Activated naive CD8-positive, alpha-beta T cell (primary cell): ENCODE data around the gene CD82.

Experiments
- H3K27ac Mint-ChIP-seq: one replicate; pipeline ENCODE4 v1.8.0; 2021; ENCODE audit warnings: mixed read lengths
- H3K27me3 Mint-ChIP-seq: one replicate; pipeline ENCODE4 v1.8.0; 2021; ENCODE audit warnings: mixed read lengths
- H3K36me3 Mint-ChIP-seq: one replicate; pipeline ENCODE4 v1.8.0; 2021; ENCODE audit warnings: mixed read lengths
- H3K4me1 Mint-ChIP-seq: one replicate; pipeline ENCODE4 v1.8.0; 2021; ENCODE audit warnings: low read depth, mixed read lengths
- H3K4me3 Mint-ChIP-seq: one replicate; pipeline ENCODE4 v1.8.0; 2021; ENCODE audit warnings: mild to moderate bottlenecking, mixed read lengths
- H3K9me3 Mint-ChIP-seq: one replicate; pipeline ENCODE4 v1.8.0; 2021; ENCODE audit warnings: low read depth, mixed read lengths

CD82 gene

DNA sequence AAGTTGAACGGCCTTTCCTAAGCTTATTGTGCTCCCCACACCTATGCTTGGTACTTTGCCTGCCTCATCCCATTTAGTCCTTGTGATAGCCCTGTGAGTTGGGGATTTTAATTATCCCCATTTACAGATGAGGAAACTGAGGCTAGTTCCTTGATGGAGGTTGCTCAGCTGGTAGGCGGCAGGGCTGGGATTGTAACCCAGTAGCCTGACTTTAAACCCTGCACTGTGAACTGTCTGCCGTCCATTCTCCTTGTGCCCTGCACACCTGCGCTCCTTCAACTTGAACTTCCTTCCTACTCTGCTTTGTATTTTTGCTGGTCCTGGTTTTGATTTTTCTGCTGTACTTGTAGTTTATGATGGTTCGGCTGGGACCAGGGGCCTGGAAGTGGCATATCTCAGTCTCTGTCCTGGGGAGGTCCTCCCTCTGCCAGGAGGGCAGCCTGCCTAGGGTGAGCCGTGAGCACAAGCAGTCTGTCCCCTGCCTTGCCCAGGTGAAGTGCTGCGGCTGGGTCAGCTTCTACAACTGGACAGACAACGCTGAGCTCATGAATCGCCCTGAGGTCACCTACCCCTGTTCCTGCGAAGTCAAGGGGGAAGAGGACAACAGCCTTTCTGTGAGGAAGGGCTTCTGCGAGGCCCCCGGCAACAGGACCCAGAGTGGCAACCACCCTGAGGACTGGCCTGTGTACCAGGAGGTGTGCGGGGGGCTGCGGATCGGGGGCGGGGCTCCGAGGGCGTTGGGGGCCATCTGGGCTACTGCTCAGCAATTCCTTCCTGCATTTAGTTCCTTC is 52.4 kb downstream of the CD82 start:
- Mint-ChIP-seq H3K27me3 (no peaks in the 10 kb centered on the region), H3K27ac (no peak overlapping the region), H3K4me3 (no peak overlapping the region), H3K36me3 (peaks cover 2% of the 10 kb centered on the region), H3K9me3 (no peaks in the 10 kb centered on the region), H3K4me1 (peaks cover 43% of the 10 kb centered on the region)

DNA sequence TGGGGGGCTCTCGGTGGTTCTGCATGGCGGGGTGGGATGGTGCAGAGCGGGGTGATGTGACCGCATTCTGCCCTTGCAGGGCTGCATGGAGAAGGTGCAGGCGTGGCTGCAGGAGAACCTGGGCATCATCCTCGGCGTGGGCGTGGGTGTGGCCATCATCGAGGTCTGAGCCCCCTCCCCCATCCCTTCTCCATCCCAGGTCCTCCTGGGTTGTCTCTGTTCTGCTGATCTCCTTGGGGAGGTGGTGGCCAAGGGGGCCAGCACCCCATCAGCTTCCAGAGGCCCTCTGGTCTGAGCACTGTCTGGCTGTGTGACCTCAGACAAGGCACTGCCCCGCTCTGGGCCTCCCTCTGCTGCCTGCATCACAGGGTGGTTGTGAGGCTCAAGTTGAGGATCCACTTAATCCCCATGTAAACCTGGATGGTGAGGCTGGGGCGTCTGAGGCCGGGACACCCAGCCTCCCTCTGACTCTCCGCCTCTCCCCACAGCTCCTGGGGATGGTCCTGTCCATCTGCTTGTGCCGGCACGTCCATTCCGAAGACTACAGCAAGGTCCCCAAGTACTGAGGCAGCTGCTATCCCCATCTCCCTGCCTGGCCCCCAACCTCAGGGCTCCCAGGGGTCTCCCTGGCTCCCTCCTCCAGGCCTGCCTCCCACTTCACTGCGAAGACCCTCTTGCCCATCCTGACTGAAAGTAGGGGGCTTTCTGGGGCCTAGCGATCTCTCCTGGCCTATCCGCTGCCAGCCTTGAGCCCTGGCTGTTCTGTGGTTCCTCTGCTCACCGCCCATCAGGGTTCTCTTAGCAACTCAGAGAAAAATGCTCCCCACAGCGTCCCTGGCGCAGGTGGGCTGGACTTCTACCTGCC is 53.3 kb downstream of the CD82 start:
- Mint-ChIP-seq H3K27ac (no peak overlapping the region), H3K4me1 (peaks cover 46% of the 10 kb centered on the region), H3K4me3 (no peak overlapping the region), H3K27me3 (no peaks in the 10 kb centered on the region), H3K36me3 (peaks cover 2% of the 10 kb centered on the region), H3K9me3 (no peaks in the 10 kb centered on the region)

DNA sequence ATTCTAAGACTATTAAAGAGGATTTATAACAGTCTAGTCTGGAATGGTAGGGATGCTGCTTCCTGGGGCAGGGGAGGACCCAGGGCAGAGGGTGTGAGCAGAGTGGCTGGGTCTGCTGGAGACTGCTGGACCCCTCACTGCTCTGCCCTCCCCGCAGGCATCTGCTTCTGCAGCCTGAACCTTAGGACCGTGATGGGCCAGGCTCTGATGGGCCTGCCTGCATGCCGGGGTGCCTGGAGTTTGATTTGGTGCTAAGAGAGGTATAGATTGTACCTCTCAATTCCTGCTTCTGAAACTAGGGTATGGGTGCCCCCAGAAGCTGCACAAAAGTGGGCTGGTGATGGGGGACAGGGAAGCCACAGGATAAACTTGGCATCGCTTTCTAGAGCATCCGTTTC is 54.9 kb downstream of the CD82 start:
- Mint-ChIP-seq H3K36me3 (no peaks in the 10 kb centered on the region), H3K4me1 (peaks cover 38% of the 10 kb centered on the region), H3K27ac (no peak overlapping the region), H3K4me3 (no peak overlapping the region), H3K27me3 (no peaks in the 10 kb centered on the region), H3K9me3 (no peaks in the 10 kb centered on the region)

DNA sequence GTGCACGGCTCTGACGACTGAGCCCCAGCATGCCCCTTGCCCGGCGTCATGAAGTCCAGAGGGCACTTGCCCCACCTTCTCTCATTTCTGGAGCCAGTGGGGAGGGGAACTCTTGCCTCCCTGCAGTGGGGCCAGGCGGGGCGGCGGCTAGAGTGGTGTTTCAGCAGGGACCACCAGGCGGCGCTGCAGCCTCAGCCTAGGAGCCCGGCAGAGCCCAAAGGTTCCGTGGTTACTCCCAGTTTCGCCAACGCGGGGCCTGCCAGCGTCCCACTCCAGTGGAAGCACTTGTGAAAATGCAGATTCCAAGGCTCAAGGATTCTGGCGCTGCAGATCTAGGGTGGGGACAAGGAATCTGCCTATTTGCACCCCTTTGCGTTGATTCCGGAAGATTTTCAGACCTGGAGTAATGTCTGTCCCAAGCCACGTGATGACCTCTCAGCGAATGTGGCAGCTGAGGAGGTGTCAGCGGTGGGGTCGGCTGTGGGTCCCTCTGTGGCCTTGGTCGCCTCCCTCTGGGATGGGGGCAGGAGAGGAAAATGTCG is 55.7 kb downstream of the CD82 start:
- Mint-ChIP-seq H3K27me3 (no peaks in the 10 kb centered on the region), H3K4me1 (peaks cover 31% of the 10 kb centered on the region), H3K27ac (no peak overlapping the region), H3K9me3 (no peaks in the 10 kb centered on the region), H3K4me3 (no peak overlapping the region), H3K36me3 (no peaks in the 10 kb centered on the region)

DNA sequence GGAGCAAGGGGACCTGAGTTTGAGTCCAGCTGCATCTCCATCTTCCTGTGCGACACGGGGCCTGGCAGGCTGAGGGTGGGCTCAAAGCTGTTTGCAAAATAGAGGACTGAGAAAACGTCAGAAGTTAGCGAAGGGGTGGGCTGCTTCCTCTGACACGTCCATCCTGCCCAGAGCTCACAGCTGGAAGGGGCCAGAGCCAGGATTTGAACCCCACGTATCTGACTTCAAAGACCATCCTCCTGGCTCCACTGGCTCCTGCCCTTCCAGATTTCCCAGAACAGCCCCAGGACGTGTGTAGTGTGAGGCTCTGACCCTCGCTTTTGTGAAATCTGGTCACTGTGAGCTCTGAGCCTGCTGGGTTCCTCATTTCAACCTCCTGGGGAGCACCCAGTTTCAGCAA is 56.3 kb downstream of the CD82 start:
- Mint-ChIP-seq H3K36me3 (peaks cover 3% of the 10 kb centered on the region), H3K9me3 (no peaks in the 10 kb centered on the region), H3K4me3 (no peak overlapping the region), H3K4me1 (peaks cover 30% of the 10 kb centered on the region), H3K27me3 (no peaks in the 10 kb centered on the region), H3K27ac (no peak overlapping the region)

DNA sequence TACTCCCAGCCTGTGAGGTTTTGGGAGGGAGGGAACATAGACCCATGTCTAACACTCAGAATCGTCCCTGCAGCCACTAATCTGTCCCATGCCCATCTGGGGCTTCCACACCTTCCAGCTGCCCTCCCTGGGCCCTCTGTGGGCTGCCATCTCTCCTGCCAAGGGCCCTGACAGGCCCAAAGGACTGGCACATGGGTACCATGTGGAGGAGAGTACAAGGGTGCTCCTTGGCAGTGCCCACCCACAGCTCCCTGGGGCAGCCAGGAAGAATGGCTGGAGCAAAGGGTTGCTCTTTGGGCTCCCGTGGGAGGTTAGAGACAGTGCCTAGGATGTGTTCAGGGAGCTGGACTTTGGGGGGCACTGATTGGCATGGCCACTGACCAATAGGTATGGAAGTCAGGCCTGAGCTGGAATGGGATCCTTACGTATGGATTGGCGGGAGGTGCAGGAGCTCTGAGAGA is 56.8 kb downstream of the CD82 start:
- H3K9me3 Mint-ChIP-seq: no peaks in the 10 kb centered on the region
- peaks cover 30% of the 10 kb centered on the region for H3K4me1 Mint-ChIP-seq
- peaks cover 3% of the 10 kb centered on the region for H3K36me3 Mint-ChIP-seq
- H3K27ac Mint-ChIP-seq: no peak overlapping the region
- no peak overlapping the region for H3K4me3 Mint-ChIP-seq
- no peaks in the 10 kb centered on the region for H3K27me3 Mint-ChIP-seq

DNA sequence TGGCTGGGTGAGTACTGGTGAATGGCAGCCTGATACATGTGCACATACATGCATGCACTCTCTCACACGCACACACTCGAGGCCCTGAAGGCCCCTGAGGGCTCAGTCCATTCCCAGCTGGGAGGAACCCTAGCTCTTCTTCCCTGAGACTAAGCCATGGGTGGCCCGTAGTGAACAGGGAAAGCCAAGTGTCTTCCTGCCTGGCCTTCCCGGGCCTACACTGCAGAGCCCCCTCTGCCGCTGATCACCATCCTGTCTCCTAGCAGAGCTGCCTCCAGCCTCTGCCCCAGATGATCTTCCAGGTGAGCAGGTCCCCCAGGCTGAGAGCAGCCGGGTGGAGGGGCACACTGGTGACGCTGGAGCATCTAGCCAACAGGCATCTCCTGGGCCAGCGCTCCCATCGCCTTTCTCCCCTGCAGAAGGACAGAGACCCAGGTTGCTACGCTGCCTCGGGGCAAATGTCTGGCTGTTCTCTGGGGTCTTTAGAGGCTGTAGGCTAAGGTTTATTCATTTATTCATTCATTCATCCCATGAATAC is 57.3 kb downstream of the CD82 start:
- Mint-ChIP-seq H3K4me3 (no peak overlapping the region), H3K27me3 (no peaks in the 10 kb centered on the region), H3K4me1 (peaks cover 30% of the 10 kb centered on the region), H3K36me3 (peaks cover 3% of the 10 kb centered on the region), H3K9me3 (no peaks in the 10 kb centered on the region), H3K27ac (peak overlapping the region; percentile 34)

DNA sequence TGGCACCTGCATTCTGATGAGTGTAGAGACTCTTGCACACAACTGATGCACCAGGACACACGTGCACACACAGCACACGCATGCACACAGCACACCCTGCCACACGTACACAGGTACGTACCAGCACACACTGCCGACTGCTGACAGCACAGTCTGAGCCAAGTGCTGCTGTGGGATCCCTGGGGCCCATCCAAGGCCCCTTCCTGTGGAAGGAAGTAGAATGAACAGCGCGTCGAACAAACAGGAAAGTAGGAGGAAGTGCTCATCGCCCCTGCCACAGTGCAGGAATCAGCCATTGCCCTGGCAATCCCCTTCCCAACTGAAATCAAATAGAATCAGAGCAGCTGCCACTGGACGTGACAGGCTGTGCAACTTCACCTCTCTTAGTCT is 57.9 kb downstream of the CD82 start:
- Mint-ChIP-seq H3K27me3 (no peaks in the 10 kb centered on the region), H3K36me3 (peaks cover 3% of the 10 kb centered on the region), H3K27ac (no peak overlapping the region), H3K4me3 (no peak overlapping the region), H3K4me1 (peaks cover 28% of the 10 kb centered on the region), H3K9me3 (no peaks in the 10 kb centered on the region)

DNA sequence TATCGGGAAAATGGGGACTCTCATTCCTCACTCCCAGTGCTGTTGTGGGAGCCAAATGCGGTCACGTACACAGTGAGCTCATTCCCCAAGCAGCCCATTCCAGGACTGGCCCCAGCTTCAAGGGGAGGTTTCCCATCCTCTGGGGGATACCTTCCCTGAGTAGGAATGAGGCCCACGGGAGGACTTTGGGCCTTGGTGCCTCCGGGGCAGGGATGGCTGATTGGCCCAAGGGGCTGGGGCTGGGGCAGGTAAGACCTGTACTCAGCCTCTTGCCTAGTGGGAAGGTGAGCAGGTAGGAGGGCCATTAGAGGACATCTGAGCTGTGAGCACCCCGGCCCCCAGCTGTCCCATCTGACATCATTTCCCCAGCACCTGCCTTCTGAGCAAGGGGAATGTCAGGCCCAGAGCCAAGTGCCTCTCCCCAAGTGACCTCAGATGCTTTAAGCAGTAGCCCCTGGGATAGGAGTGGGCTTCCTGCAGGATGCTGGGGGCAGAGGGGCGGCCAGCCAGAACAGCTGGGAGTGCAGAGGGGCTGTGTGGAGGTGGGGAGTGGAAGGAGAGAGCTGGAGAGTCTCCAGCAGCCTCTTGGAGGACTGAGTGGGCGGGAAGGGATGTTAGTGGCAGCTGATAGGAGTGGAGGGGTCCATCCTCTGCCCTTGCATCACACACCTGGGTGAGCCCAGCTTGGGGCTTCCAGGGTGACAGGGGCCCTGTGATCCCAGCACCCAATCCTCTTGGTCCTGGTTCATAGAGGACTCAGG is 58.4 kb downstream of the CD82 start:
- H3K36me3 Mint-ChIP-seq: peaks cover 3% of the 10 kb centered on the region

DNA sequence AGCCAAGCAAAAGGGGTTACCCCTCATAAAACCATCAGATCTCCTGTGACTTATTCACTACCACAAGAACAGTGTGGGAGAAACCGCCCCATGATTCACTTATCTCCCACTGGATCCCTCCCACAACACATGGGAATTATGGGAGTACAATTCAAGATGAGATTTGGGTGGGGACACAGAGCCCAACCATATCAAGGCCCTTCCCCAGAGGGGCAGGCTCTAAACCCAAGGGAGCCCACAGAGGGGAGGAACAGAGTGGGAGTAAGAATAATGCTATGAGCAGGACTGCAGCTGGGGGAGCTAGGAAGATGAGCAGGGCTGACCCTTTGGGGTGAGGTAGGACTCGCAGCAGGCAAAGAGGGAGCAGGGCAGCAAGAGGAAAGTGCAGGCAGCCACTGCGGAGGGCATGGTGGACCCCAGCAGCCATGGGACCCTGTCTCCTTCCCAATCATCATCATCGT is 59.3 kb downstream of the CD82 start:
- Mint-ChIP-seq H3K36me3 (peaks cover 3% of the 10 kb centered on the region), H3K27me3 (no peaks in the 10 kb centered on the region), H3K4me3 (no peak overlapping the region), H3K9me3 (no peaks in the 10 kb centered on the region), H3K4me1 (peaks cover 27% of the 10 kb centered on the region), H3K27ac (peak overlapping the region; percentile 84)

More for the DNA sequence above, 58.4 kb downstream of the CD82 start:
- peak overlapping the region; percentile 76 for H3K27ac Mint-ChIP-seq
- no peaks in the 10 kb centered on the region for H3K27me3 Mint-ChIP-seq
- H3K4me3 Mint-ChIP-seq: no peak overlapping the region
- H3K4me1 Mint-ChIP-seq: peaks cover 28% of the 10 kb centered on the region
- no peaks in the 10 kb centered on the region for H3K9me3 Mint-ChIP-seq

DNA sequence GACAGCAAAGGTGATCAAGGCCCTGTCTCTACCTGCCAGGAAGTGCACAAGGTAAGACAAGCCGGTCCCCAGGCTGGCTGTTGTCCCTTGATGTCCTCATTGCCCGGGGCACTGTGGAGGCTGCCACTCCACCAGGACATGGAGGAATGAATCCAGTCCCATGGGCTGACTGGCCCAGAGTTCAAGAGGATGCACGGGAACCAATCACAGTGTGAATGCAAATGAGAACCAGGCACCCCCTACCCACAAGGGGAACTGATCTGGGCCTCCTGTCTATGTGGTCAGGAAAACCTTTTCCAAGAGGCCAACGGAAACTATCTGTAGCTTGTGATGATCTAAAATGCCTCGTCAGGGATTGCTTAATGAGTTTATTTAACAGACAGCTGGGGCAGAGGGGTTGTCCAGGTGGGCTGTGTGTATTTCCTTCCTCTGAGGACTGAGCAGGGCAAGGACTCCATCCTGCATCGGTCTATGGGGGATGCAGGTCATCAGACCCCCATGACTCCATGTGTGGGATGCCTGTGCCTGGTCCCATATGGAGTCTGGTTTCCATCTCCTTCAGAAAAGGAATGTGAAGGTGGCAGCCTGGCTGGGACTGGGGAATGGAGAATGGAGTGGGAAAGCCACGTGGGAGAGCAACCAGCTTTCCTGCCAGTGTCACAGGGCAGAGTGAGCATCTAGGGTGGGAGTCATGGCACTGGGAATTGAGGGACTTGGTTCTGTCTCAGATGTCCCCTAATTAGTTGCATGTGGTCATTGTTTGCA is 60.5 kb downstream of the CD82 start:
- H3K36me3 Mint-ChIP-seq: peaks cover 3% of the 10 kb centered on the region
- no peaks in the 10 kb centered on the region for H3K27me3 Mint-ChIP-seq
- H3K27ac Mint-ChIP-seq: no peak overlapping the region
- H3K4me3 Mint-ChIP-seq: no peak overlapping the region
- H3K9me3 Mint-ChIP-seq: no peaks in the 10 kb centered on the region
- peaks cover 27% of the 10 kb centered on the region for H3K4me1 Mint-ChIP-seq

DNA sequence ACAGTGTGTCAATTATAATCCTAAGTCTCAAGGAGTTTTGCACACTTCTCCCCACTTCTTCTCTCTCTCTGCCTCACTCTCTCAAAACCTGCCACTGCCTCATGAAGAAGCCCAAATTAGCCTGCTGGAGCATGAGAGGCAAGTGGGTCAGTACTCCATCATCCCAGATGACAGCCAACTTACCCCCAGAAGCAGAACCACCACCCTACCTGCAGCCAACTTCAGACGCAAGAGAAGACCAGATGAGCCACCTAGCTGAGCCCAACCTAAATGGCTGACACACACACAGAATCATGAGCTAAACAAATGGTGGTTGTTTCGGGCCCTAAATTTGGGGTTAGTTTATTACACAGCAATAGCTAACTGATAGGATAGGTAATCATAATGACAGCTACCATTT is 61.2 kb downstream of the CD82 start:
- Mint-ChIP-seq H3K36me3 (peaks cover 3% of the 10 kb centered on the region), H3K4me3 (no peak overlapping the region), H3K9me3 (no peaks in the 10 kb centered on the region), H3K4me1 (peaks cover 25% of the 10 kb centered on the region), H3K27ac (no peak overlapping the region), H3K27me3 (no peaks in the 10 kb centered on the region)

DNA sequence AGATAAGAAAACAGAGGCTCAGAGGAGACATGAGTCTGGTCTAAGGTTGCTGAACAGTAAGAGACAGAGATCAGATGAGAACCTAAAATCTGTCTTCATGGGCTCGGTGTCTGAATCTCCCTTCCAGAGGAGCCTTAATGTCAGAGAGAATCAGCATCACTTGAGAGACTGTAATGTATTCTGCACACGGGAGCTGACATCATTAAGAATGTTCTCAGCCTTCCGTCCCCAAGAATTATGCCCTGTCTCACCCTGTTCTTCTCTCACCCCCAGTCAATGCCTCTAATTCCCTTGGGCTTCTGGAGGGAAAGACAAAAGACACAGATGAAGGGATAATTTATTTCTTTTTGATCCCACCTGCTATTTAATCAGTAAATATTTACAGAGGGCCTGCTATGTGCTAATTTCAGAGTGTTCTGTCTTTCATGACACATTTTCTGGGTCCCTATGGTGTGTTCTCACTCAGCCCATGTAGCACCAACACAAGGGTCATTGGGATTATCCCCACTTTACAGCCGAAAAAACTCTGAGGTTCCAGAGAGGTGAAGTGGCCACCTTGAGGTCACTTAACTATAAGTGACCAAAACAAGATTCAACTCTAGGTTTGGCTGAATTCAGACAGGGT is 61.8 kb downstream of the CD82 start:
- no peak overlapping the region for H3K27ac Mint-ChIP-seq

More for the DNA sequence above, 61.8 kb downstream of the CD82 start:
- Mint-ChIP-seq H3K36me3 (peaks cover 3% of the 10 kb centered on the region), H3K4me1 (peaks cover 24% of the 10 kb centered on the region), H3K4me3 (no peak overlapping the region), H3K27me3 (no peaks in the 10 kb centered on the region), H3K9me3 (no peaks in the 10 kb centered on the region)
